Stimulated activated CD8-positive, alpha-beta memory T cell treated with anti-CD3 and anti-CD28 coated beads, Interleukin-4, amount 100 ng/mL, for 24 hours (primary cell): ENCODE measurements around the gene LGALS1.
A peak's percentile ranks its signal among the peaks of the same experiment; 100 is the strongest.
"Not testable (repeated sequence)": the region's sequence is repeated elsewhere in the genome, so short reads cannot be mapped to it uniquely, and the experiment has no call there.

Experiments
- DNase-seq: peaks from one replicate; pipeline ENCODE4 v3.0.0-alpha.2; 2020; ENCODE audit warnings: low read depth

LGALS1 gene

DNA sequence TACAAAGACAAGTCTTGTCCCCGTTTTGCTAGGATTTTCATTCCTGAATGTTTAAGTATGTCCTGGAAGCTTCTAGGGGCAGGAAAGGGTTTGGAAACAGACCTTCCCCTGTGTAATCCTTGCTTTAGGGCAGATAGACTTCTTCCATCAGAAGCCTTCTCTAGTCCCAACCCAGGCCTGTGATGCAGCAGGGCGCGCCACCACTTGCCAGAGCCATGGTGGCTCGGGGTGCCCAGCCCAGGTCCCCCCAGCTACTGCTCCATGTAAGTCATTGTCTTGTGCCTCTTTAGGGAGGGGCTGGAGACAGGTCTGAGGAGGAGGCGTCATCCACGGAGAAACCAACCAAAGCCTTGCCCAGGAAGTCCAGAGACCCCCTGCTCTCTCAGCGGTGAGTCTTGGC, 15.0 kb downstream of the LGALS1 start:
- no peak for DNase-seq

DNA sequence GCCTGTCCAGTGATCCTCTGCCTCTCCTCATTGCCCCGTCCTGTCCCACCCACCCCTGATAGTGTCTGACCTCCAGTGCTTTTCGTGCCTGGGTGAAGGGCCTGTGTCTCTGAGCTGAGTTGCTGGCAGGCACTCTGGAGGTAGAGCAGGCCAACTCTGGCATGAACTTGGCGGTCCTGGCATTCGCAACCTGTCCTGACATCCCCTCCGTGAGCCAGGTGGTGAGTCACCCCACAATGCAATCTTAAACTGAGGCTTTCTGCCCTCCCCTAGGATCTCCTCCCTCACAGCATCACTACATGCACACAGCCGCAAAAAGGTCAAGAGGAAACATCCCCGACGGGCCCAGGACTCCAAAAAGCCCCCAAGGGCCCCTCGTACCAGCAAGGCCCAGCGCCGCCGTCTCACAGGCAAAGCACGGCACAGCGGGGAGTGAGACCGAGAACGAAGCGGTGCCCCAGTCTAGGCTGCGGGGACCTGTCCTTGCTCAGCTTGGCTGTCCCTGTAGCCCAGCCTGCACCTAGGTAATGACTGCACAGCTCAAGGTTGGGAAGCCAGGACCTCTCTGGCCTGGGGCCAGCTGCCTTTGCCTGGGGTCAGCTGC, 15.6 kb downstream of the LGALS1 start:
- DNase-seq = no peak

DNA sequence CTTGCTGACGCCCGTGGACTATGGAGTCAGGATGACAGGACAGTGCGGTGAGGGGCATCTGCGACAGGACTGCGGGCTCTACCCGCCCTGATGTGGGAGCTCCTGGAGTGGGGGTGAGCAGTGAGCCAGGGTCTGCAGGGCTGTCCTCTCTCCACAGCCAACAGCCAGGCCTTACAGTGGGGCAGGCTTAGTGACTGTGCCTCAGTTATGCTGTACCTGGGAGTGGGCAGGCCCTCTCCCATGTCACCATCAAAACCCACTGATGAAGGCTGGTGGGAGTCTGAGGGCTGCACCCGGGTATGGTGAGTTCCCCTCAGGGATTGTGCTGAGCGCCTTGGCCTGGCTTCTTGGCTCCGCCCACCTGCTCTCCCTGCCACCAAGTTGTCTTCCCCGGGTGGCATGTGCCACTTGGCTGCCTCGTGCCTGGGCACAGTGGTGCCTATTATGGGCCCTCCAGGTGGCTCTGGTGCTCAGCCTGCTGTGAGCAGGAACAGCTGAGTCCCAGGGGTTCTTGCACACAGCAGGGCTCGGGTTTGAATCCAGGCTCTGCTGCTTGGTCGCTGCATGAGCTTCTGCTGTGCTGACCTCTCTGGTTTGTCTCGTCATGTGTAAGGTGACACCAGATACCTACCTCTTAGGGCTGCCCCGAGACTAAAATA, 17.3 kb downstream of the LGALS1 start:
- DNase-seq = no peak

DNA sequence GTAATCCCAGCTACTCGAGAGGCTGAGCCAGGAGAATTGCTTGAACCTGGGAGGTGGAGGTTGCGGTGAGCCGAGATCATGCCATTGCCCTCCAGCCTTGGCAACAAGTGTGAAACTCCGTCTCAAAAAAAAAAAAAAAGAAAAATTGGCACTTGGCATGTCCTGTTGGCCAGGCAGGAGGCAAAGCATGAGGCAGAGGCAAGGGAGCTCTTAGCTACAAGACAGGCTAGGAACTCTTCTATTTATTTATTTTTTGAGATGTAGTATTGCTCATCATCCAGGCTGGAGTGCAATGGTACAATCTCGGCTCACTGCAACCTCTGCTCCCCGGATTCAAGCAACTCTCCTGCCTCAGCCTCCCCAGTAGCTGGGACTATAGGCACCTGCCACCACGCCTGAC, 18.7 kb downstream of the LGALS1 start:
- DNase-seq = not testable (repeated sequence)

DNA sequence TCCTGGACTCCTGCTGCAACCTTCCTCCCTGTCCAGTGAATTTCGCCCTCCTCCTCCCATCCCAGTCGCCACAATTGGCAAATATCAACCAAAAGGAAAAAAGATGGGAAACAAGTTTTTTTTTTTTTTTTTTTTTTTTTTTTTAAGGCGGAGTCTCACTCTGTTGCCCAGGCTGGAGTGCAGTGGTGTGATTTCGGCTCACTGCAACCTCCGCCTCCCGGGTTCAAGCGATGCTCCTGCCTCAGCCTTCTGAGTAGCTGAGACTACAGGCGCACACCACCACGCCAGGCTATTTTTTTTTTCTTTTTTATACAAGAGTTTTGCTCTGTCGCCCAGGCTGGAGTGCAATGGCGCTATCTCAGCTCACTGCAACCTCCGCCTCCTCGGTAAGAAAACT, 20.8 kb downstream of the LGALS1 start:
- not testable (repeated sequence) for DNase-seq

DNA sequence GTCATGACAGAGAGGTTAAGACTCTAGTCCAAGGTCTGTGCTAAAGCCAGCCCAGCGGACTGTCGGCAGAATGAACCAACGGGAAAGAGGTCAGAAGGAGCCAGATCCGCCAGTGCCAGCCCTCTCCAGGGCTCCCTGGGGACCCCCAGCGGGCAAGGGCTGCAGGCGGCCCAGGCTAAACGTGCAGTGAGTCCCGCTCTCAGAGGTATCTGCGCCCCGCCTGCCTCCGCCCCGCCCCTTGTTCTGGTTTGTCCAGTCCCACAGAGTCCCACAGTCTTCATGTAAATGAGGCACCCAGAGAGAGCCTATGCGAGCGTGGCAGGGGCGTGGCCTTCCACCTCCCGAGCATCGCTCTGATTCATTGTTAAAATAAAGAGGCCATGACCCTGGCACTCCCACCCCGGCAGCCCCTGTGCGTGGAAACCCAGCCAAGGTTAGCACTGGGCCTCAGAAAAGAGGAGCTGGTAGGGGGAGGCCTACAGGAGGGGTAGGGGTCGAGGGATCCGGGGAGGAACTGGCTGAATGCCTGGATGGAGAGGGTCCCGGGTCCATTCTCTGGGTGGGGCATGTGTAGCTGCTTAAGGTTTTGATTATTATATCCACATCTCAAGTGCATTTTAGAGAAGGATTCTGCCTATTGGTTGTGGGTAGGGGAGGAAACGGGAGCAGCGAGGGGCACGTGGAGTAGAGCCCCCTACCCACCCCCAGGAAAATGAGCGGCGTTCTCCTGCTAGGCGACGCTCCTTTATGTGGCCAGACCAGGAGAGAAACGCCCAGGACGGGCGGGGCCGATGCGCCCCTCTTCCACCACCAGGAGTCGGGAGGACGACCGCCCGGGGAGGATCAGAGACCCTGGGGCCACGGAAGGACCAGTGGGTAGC, 21.5 kb downstream of the LGALS1 start, which contains the start of gene TRIOBP:
Gene TRIOBP (plus strand): TSS at position 392 of the 881 bp plus-strand sequence. CDS start 4,318 bp downstream, outside the sequence.
- DNase-seq = peak; percentile 86

DNA sequence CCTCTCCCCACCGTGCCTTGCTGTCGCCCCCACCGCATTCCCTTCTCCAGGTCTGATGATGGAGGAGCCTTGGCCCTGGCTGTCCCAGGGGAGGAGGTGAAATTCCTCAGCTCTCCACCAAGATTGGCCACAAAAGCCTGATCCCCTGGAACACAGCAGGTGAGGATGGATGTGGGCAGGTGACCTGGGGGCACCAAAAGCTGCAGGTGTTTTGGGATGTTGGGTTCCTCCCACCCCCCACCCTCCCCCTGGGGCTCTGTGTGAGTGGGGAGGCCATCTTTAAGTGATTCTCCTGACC, 22.1 kb downstream of the LGALS1 start:
- no peak for DNase-seq

DNA sequence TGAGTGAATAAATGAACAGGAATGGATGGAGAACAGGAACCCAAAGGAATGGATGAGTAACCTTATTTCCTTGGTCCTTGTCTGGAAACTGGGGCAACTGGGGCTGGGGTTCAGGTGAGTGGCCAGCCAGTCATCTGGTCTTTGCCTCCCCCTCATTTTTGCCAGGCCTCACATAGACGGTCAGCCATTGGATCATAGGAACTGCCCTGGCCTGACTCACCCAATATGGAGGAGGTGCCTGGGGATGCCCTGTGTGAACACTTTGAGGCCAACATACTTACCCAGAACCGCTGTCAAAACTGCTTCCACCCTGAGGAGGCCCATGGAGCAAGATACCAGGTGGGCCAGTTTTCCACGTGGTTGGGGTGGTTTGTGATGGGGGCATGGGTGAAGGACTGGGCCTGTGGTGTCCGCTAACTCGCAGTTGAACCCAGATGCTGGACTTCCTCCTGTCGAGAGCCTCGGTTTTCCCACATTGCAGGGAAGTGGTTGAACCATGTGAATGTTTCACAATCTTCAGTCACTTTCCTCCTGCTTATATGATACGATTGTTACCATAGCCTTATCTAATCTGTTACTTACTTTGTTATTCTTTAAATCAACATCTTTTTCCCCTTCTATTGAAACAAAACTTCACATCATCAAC, 25.8 kb downstream of the LGALS1 start:
- no peak for DNase-seq

DNA sequence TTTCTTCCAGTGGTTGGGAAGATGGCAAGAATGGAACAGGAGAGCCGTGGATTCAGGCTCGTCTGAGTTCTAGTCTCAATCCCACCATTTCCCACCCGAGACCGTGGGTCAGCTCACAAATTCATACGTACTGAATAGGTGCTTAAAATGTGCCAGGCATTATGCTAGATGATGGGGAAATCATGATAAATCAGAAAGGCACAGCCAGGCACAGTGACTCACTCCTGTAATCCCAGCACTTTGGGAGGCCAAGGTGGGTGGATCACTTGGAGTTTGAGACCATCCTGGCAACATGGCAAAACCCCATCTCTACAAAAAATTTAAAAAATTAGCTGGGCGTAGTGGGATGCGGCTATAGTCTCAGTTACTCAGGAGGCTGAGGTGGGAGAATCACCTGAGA, 28.5 kb downstream of the LGALS1 start:
- no peak for DNase-seq

DNA sequence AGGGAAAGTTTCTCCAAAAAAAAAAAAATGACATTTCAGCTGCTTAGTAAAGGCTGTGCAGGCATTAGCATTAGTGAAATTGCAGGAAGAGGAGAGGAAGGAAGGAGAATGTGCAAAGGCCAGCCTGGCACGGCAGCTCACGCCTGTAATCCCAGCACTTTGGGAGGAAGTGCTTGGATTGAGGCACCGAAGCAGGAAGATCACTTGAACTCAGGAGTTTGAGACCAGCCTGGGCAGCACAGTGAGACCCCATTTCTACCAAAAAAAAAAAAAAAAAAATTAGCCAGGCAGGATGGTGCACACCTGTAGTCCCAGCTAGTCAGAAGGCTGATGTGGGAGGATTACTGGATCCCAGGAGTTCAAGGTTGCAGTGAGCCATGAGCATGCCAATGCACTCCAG, 29.2 kb downstream of the LGALS1 start:
- no peak for DNase-seq

DNA sequence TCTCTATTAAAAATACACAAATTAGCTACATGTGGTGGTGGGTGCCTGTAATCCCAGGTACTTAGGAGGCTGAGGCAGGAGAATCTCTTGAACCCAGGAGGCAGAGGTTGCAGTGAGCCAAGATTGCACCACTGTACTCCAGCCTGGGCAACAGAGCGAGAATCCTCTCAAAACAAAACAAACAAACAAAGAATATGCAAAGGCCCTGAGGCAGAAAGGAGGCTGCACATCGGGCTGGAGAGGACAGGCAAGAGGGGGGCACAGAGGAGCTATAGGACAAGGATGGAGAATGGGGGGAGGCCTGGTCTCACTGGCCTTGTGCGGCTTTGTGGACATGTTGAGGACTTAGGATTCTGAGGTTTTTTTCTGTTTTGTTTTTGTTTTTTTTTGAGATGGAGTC, 29.8 kb downstream of the LGALS1 start:
- no peak for DNase-seq

DNA sequence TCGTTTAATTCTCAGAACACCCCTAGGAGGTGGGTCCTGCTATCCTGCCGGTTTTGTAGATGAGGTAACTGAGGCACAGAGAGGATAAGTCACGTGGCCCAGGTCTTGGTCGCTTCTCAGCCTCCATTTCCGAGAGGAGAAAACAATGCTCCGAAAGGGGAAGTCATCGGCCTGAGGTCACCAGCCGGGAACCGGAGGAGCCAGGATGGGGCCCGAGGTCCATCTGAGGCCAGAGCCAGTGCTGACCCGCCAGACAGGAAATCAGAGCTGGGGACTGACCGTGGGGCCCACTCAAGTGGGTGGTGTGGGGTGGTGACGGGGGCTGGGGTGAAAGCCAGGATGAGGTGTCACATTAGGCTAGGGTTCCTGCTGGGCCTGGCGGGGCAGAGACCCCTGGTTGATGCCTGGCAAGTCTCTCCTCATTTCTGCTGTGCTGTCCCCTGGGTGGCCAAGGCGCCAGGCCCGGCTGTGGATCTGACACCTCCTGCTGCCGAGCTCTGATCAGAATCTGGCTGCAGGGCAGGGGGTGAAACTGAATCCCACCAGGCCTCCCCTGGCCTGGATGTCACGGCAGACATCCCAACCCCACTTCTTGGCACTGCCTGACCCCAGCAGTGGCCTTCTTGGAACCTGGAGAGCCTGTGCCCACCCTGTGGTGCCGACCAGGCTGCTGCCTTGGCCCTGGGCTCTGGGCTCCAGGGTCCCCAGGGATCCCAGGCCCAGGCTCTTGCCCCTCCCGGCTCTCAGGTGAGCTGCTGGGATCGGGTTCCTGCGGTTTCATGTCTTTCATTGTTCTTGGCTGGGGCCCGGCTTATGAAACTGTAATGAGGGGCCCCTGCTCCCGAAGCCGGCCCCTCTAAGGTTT, 33.4 kb downstream of the LGALS1 start:
- no peak for DNase-seq

DNA sequence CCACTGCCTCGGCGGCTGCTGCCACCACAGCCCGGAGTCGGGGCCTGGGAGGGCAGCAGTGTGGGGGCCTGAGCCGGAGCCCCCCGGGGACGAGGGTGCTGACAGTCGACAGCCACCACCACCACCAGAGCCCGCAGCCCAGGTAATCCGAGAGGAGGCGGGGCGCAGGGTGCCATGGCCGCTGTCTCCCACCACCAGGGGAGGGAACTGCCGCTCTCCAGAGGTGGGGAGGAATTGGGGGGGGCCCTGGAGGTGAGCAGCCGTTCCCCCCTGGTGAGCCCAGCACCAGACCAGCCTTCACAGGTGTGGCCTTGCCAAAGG, 34.0 kb downstream of the LGALS1 start:
- no peak for DNase-seq

DNA sequence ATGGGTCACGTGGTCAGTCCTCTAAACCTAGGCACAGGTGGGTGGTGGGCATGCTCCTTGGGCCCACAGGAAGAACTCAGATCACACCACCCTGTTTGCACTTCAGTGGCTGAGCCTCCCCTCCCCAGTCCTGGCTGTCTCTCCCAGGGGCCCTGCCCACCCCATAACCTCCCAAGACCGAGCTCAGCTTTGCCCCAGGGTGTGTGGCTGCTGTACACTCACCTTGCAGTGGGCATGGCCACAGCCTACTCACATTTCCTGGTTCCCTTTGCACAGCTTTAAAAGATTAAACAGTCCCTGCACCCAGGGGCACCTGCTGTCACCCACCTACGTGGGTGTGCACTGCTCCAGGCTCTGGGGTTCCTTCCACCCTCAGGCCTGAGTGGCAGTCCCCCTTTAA, 35.2 kb downstream of the LGALS1 start:
- DNase-seq = no peak

DNA sequence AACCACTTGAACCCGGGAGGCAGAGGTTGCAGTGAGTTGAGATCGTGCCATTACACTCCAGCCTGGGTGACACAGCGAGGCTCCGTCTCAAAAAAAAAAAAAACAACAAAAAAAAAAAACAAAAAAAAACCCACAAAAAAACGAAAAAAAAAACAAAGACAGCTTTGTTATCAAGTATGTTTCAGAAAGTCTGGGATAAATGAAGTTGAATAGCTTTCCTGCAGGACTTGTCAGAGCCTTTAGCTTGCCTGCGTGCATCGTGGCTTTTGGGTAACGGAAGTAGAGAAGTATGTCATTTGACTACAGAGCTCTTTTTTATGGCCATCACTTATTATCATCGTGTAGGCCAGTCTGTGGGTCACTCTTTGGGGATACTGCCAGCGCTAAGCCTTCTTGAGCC, 36.1 kb downstream of the LGALS1 start:
- no peak for DNase-seq

DNA sequence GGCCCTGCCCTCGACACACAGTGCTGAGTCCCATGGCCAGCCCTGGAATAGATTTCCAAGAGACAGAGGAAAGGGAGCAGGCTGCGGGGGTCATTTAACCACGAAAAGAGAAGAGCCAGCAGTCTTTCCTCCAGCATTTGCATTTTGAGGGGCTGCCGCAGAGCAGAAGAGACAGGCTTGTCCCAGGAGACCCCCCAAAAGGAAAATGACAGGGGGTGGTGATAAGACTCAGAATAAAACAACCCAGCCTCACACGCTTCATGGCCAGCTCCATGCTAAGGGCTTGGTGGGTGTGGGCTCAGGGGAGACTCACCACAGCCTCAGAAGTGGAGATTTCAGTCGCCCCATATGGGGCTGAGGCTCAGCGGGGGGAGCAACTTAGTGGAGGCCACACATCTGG, 38.3 kb downstream of the LGALS1 start:
- no peak for DNase-seq

DNA sequence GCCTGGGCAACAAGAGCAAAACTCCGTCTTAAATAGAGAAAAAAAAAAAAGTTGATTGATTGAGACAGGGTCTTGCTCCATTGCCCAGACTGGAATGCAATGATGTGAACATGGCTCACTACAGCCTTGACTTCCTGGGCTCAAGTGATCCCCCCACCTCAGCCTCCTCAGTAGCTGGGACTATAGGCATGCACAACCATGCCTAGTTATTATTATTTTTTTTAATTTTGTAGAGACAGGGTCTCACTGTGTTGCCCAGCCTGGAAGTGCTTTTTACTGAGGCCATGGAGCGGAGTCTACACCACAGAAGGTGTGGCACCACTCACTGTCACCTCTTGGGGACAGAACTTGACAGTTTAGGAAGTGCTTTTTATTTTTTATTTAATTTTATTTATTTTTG, 39.2 kb downstream of the LGALS1 start:
- no peak for DNase-seq

DNA sequence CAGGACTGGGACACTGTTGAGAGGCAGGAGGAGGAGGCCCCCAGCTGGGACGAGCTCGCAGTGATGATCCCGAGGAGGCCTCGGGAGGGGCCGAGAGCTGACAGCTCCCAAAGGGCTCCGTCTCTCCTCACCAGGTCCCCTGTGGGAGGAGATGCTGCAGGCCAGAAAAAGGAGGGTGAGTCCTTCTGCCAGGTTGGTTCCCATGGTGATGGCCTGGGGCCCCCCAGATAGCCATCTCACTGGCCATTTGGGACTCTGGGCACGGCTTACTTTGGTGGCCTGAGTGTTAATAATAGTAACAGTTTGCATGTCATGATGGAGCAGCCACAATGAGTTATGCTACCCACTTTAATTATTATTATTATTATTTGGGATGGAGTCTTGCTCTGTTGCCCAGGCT, 40.3 kb downstream of the LGALS1 start:
- no peak for DNase-seq

DNA sequence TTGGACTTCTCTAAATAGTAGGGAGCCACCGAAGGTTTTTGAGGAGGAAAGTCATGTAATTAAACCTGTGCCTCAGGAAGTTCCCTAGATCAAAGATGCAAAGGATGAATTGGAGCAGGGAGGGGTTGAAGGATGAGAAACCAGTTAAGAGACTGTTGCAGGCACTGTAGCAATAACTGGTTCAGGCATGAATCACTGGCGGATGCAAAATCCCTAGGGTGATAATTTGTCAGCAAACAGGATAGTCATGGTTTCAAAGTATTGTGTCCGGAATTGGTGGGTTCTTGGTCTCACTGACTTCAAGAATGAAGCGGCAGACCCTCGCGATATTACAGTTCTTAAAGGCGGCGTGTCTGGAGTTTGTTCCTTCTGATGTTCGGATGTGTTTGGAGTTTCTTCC, 41.3 kb downstream of the LGALS1 start:
- DNase-seq = no peak

DNA sequence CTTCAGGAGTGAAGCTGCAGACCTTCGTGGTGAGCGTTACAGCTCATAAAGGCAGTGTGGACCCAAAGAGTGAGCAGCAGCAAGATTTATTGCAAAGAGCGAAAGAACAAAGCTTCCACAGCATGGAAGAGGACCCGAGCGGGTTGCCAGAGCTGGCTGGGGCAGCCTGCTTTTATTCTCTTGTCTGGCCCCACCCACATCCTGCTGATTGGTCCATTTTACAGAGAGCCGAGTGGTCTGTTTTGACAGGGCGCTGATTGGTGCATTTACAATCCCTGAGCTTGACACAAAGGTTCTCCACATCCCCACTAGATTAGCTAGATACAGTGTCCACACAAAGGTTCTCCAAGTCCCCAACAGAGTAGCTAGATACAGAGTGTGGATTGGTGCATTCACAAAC, 41.8 kb downstream of the LGALS1 start:
- not testable (repeated sequence) for DNase-seq

DNA sequence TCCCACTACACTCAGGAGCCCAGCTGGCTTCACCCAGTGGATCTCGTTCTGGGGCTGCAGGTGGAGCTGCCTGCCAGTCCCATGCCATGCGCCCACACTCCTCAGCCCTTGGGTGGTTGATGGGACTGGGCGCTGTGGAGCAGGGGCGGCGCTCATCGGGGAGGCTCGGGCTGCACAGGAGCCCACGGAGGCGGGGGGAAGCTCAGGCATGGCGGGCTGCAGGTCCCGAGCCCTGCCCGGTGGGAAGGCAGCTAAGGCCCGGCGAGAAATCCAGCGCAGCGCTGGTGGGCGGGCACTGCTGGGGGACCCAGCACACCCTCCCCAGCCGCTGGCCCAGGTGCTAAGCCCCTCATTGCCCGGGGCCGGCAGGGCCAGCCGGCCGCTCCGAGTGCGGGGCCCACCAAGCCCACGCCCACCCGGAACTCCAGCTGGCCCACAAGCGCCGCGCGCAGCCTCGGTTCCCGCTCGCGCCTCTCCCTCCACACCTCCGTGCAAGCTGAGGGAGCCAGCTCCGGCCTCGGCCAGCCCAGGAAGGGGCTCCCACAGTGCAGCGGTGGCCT, 42.4 kb downstream of the LGALS1 start:
- DNase-seq = not testable (repeated sequence)
